ENCODE results near the gene AFF1.

DNA sequence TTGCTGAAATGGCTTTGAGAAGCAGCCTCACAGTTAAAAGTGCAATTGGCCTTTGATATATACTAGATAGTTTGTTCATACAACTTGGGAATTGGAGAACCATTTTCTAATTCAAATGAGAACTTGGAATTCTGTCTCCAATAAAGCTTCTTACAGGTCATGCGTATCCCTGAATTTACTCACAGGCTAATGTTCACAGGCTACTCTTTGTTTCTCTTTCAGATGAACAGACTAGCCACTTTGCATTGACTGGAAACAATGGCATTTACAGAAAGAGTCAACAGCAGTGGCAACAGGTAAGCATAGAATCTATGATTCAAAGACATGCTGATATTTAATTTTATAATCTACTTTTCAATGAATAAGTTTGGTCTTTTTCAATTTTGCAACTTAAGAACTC lies 13.5 kb downstream of the AFF1 start:
- TF ChIP-seq, protein P1, sequence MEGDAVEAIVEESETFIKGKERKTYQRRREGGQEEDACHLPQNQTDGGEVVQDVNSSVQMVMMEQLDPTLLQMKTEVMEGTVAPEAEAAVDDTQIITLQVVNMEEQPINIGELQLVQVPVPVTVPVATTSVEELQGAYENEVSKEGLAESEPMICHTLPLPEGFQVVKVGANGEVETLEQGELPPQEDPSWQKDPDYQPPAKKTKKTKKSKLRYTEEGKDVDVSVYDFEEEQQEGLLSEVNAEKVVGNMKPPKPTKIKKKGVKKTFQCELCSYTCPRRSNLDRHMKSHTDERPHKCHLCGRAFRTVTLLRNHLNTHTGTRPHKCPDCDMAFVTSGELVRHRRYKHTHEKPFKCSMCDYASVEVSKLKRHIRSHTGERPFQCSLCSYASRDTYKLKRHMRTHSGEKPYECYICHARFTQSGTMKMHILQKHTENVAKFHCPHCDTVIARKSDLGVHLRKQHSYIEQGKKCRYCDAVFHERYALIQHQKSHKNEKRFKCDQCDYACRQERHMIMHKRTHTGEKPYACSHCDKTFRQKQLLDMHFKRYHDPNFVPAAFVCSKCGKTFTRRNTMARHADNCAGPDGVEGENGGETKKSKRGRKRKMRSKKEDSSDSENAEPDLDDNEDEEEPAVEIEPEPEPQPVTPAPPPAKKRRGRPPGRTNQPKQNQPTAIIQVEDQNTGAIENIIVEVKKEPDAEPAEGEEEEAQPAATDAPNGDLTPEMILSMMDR (IDR thresholded peaks at IDR 0.05): no peak
- TF ChIP-seq POLR2A (IDR thresholded peaks at IDR 0.05): no peak

Data from thyroid gland (tissue), 4 donors.